Endothelial cell (in vitro differentiated cells): ENCODE results near the gene C11orf24. TPM values are rescaled to one million over a fixed set of nuclear protein-coding genes. Genes with fewer than 3 reads are reported as not detected.
"Not testable (repeated sequence)": the region's sequence is repeated elsewhere in the genome, so short reads cannot be mapped to it uniquely, and the experiment has no call there.

ENCODE experiments used
- DNase-seq: peaks from one replicate; pipeline ENCODE4 v3.0.0; 2021; ENCODE audit warnings: low spot score
- H3K27ac Mint-ChIP-seq: one replicate; pipeline ENCODE4 v1.8.0; 2021; ENCODE audit warnings: mixed read lengths, inconsistent platforms; ENCODE audit not compliant: unreplicated experiment
- H3K27me3 Mint-ChIP-seq: one replicate; pipeline ENCODE4 v1.8.0; 2021; ENCODE audit warnings: mild to moderate bottlenecking, moderate library complexity, mixed read lengths, inconsistent platforms; ENCODE audit not compliant: unreplicated experiment
- H3K36me3 Mint-ChIP-seq: one replicate; pipeline ENCODE4 v1.8.0; 2021; ENCODE audit warnings: mild to moderate bottlenecking, low read depth, mixed read lengths, inconsistent platforms; ENCODE audit not compliant: unreplicated experiment
- H3K4me1 Mint-ChIP-seq: one replicate; pipeline ENCODE4 v1.8.0; 2021; ENCODE audit warnings: mild to moderate bottlenecking, mixed read lengths, inconsistent platforms; ENCODE audit not compliant: unreplicated experiment
- H3K4me3 Mint-ChIP-seq: one replicate; pipeline ENCODE4 v1.8.0; 2021; ENCODE audit warnings: mild to moderate bottlenecking, mixed read lengths, inconsistent platforms; ENCODE audit not compliant: unreplicated experiment
- H3K9me3 Mint-ChIP-seq: one replicate; pipeline ENCODE4 v1.8.0; 2021; ENCODE audit warnings: mixed read lengths, inconsistent platforms; ENCODE audit not compliant: unreplicated experiment
- CTCF ChIP-seq: fragments of 200-600 bp; sonication (generic); IDR thresholded peaks from one replicate; pipeline ENCODE4 v1.5.0; 2021; ENCODE audit warnings: antibody characterized with exemption; ENCODE audit not compliant: unreplicated experiment
- total RNA-seq: library from RNA; stranded (reverse); fragmentation: NEBNext Ultra II Directional; extraction: Animal tissue kit (Norgen Biotek cat#: 25700); gene quantifications from one replicate; pipeline ENCODE4 v1.2.1, GENCODE V29; 2021; ENCODE audit not compliant: unreplicated experiment

The C11orf24 gene
- total RNA-seq, 1 donor from 2014 or later, result 9.4 TPM

GRCh38 chr11:68255526-68255925 is 16.2 kb downstream of the C11orf24 start:
- Mint-ChIP-seq H3K4me3 (no peak overlapping the region), H3K36me3 (peaks cover 11% of the 10 kb centered on the region), H3K27ac (no peak overlapping the region), H3K9me3 (no peaks in the 10 kb centered on the region), H3K27me3 (peaks cover 19% of the 10 kb centered on the region), H3K4me1 (peaks cover 7% of the 10 kb centered on the region)
- DNase-seq, result no peak
- TF ChIP-seq CTCF, result no peak

GRCh38 chr11:68254421-68254820 is 17.4 kb downstream of the C11orf24 start:
- no peak for TF ChIP-seq CTCF
- peaks cover 17% of the 10 kb centered on the region for H3K27me3 Mint-ChIP-seq
- H3K4me1 Mint-ChIP-seq, result peaks cover 7% of the 10 kb centered on the region
- no peak for DNase-seq
- H3K9me3 Mint-ChIP-seq, result no peaks in the 10 kb centered on the region
- no peak overlapping the region for H3K4me3 Mint-ChIP-seq
- H3K36me3 Mint-ChIP-seq, result peaks cover 6% of the 10 kb centered on the region
- no peak overlapping the region for H3K27ac Mint-ChIP-seq

- no peak for TF ChIP-seq CTCF
- Mint-ChIP-seq H3K4me3 (no peak overlapping the region), H3K4me1 (peaks cover 7% of the 10 kb centered on the region), H3K27me3 (peaks cover 12% of the 10 kb centered on the region), H3K27ac (no peak overlapping the region), H3K9me3 (no peaks in the 10 kb centered on the region), H3K36me3 (peaks cover 5% of the 10 kb centered on the region)
- no peak for DNase-seq
Observed at GRCh38 chr11:68251765-68252164, 20.0 kb downstream of the C11orf24 start.

- not testable (repeated sequence) for H3K4me1 Mint-ChIP-seq, H3K27me3 Mint-ChIP-seq, H3K4me3 Mint-ChIP-seq, DNase-seq, H3K27ac Mint-ChIP-seq, H3K36me3 Mint-ChIP-seq, H3K9me3 Mint-ChIP-seq
Observed at GRCh38 chr11:68244912-68245311, 26.9 kb downstream of the C11orf24 start.

- not testable (repeated sequence) for H3K27ac Mint-ChIP-seq, DNase-seq, H3K36me3 Mint-ChIP-seq, H3K4me3 Mint-ChIP-seq, H3K9me3 Mint-ChIP-seq, H3K4me1 Mint-ChIP-seq, H3K27me3 Mint-ChIP-seq
Observed at GRCh38 chr11:68243847-68244246, 27.9 kb downstream of the C11orf24 start.

- no peak for DNase-seq
- H3K4me3 Mint-ChIP-seq, result no peak overlapping the region
- no peak for TF ChIP-seq CTCF
- H3K27me3 Mint-ChIP-seq, result peaks cover 2% of the 10 kb centered on the region
- H3K4me1 Mint-ChIP-seq, result no peaks in the 10 kb centered on the region
- no peak overlapping the region for H3K27ac Mint-ChIP-seq
- H3K9me3 Mint-ChIP-seq, result no peaks in the 10 kb centered on the region
- H3K36me3 Mint-ChIP-seq, result no peaks in the 10 kb centered on the region
Observed at GRCh38 chr11:68242616-68243015, 29.2 kb downstream of the C11orf24 start.
